K562 (cell line): Measurements from ENCODE around the gene SNX3. TPM values are rescaled to one million over a fixed set of nuclear protein-coding genes. Genes with fewer than 3 reads are reported as not detected.

Experiments
- ATAC-seq: fragments of 200-7000 bp; cut with Tn5 transposase; 3 replicates; pipeline ENCODE4 v1.9.1; 2020; ENCODE audit warnings: moderate library complexity
- BruUV-seq: library from RNA; stranded (reverse); fragments of 400-500 nt; replicated peaks from 2 replicates; lab custom pipeline; 2021; lab: Mats Ljungman, UMichigan
- CTCF ChIA-PET: fragments of 300-600 bp; formaldehyde crosslinking; extraction: SDS; loops from one replicate; lab custom pipeline; 2021; ENCODE audit warnings: low intra/inter-chr PET ratio; lab: Yijun Ruan, JAX
- POLR2A ChIA-PET: fragments of 300-600, 350-650 bp; sonication (Branson Sonifier 250); formaldehyde crosslinking; extraction: SDS; loops from one replicate; lab custom pipeline; 2021; ENCODE audit warnings: antibody characterized with exemption, inconsistent platforms; lab: Yijun Ruan, JAX
- DNase-seq, 4 experiments: peaks; one replicate each; pipeline versions ENCODE4 v3.0.0 to v3.0.0-alpha.2; 2011 to 2018; ENCODE audit warnings: low spot score in 3 of 4, mixed read lengths in 3 of 4; ENCODE audit errors: extremely low read depth in 1 of 4
- FAIRE-seq: peaks from 2 replicates; lab custom pipeline; 2011; peaks lifted over from hg19 to GRCh38; lab: Jason Lieb, UNC
- H2AFZ ChIP-seq: 2 replicates; pipeline ENCODE4 v1.6.0; 2011; ENCODE audit warnings: low read depth, low read length, control low read depth, inconsistent platforms
- H3K27ac ChIP-seq: fragments of 200-600 bp; 3 replicates; pipeline ENCODE4 v1.8.0; 2011; ENCODE audit warnings: low read depth, mild to moderate bottlenecking, control low read depth, inconsistent platforms, low read length, moderate library complexity, mixed read lengths; ENCODE audit errors: extremely low read depth
- H3K27me3 ChIP-seq, 2 experiments: fragments of 300-600 bp in 1 of 2; 2 replicates in 1 of 2; 3 replicates in 1 of 2; pipeline versions ENCODE4 v1.6.0 to v1.8.0; 2011; ENCODE audit warnings: inconsistent platforms in 2 of 2, low read length in 2 of 2, mild to moderate bottlenecking in 1 of 2, mixed read lengths in 1 of 2, moderate library complexity in 1 of 2; ENCODE audit not compliant: control insufficient read depth in 2 of 2, insufficient read depth in 2 of 2
- H3K36me3 ChIP-seq: fragments of 300-600 bp; 3 replicates; pipeline ENCODE4 v1.8.0; 2011; ENCODE audit warnings: mild to moderate bottlenecking, low read length, inconsistent platforms; ENCODE audit not compliant: control insufficient read depth, insufficient read depth
- H3K4me1 ChIP-seq, 2 experiments: fragments of 200-600 bp in 1 of 2; replicated peaks in 1 of 2; 2 replicates in 1 of 2; 3 replicates in 1 of 2; pipeline versions ENCODE4 v1.5.1 to v1.8.0; 2011; ENCODE audit warnings: inconsistent platforms in 2 of 2, low read length in 2 of 2, mild to moderate bottlenecking in 1 of 2, mixed read lengths in 1 of 2, moderate library complexity in 1 of 2; ENCODE audit not compliant: control insufficient read depth in 2 of 2, insufficient read depth in 2 of 2
- H3K4me2 ChIP-seq: 2 replicates; pipeline ENCODE4 v1.6.1; 2011; ENCODE audit warnings: low read length, control low read depth, inconsistent platforms, mixed read lengths; ENCODE audit not compliant: insufficient read depth
- H3K4me3 ChIP-seq: fragments of 200-600 bp; sonication (generic), shearing (Covaris generic); 2 replicates; pipeline ENCODE4 v1.5.1; 2016; ENCODE audit warnings: control low read depth, inconsistent platforms
- H3K79me2 ChIP-seq: fragments of 200-600 bp; 3 replicates; pipeline ENCODE4 v1.8.0; 2011; ENCODE audit warnings: low read length, inconsistent platforms; ENCODE audit not compliant: control insufficient read depth, insufficient read depth
- H3K9ac ChIP-seq, 2 experiments: 2 replicates each; pipeline versions ENCODE4 v1.6.0 to v1.6.1; 2011; ENCODE audit warnings: low read depth in 2 of 2, low read length in 2 of 2, control low read depth in 1 of 2, inconsistent platforms in 1 of 2, mild to moderate bottlenecking in 1 of 2, mixed read lengths in 1 of 2; ENCODE audit not compliant: insufficient read depth in 1 of 2
- H3K9me1 ChIP-seq: one replicate; pipeline ENCODE4 v1.6.0; 2011; ENCODE audit warnings: inconsistent platforms, mild to moderate bottlenecking, low read length, moderate library complexity; ENCODE audit not compliant: control insufficient read depth, insufficient read depth
- H3K9me3 ChIP-seq: replicated peaks from 2 replicates; pipeline ENCODE4 v1.5.1; 2011; ENCODE audit warnings: low read depth, low read length, inconsistent platforms; ENCODE audit not compliant: control insufficient read depth, insufficient read depth
- H4K20me1 ChIP-seq: replicated peaks from 2 replicates; pipeline ENCODE4 v1.6.1; 2011; ENCODE audit warnings: low read length, inconsistent platforms, mixed read lengths; ENCODE audit not compliant: control insufficient read depth, insufficient read depth
- CCAR2 ChIP-seq: fragments of 200-400 bp; formaldehyde crosslinking; IDR thresholded peaks from 2 replicates; pipeline ENCODE4 v1.6.1; 2017; ENCODE audit warnings: mild to moderate bottlenecking, low read depth, low read length
- CEBPB ChIP-seq: fragments of 450-650 bp; IDR thresholded peaks from 2 replicates; pipeline ENCODE4 v1.6.1; 2016; ENCODE audit warnings: missing genetic modification characterization, missing compliant biosample characterization
- CREB5 ChIP-seq: fragments of 250-450 bp; sonication (Bioruptor Pico); IDR thresholded peaks from 2 replicates; pipeline ENCODE4 v1.5.0; 2020; ENCODE audit warnings: mild to moderate bottlenecking
- DLX4 ChIP-seq: fragments of 250-450 bp; sonication (Bioruptor Pico); IDR thresholded peaks from 2 replicates; pipeline ENCODE4 v1.6.1; 2021; ENCODE audit warnings: mild to moderate bottlenecking
- DMBX1 ChIP-seq: fragments of 250-450 bp; sonication (Bioruptor Pico); IDR thresholded peaks from 2 replicates; pipeline ENCODE4 v1.8.0; 2022; ENCODE audit warnings: inconsistent platforms, mild to moderate bottlenecking, moderate library complexity, borderline replicate concordance
- LARP7 ChIP-seq: fragments of 450-650 bp; IDR thresholded peaks from 2 replicates; pipeline ENCODE4 v1.6.1; 2016
- MAZ ChIP-seq, 2 experiments: fragments of 450-650 bp in 1 of 2; sonication (generic) in 1 of 2; formaldehyde crosslinking; IDR thresholded peaks in 1 of 2; conservative IDR thresholded peaks in 1 of 2; 2 replicates each; pipeline versions ENCODE4 v1.4.0 to v1.5.0; 2020; ENCODE audit warnings: mild to moderate bottlenecking in 1 of 2, missing genetic modification reagents in 1 of 2
- MXI1 ChIP-seq: IDR thresholded peaks from 2 replicates; pipeline ENCODE4 v1.6.1; 2011; ENCODE audit warnings: low read depth, mild to moderate bottlenecking, improper control_type of control experiment, low read length
- NCOA1 ChIP-seq: fragments of 450-650 bp; IDR thresholded peaks from 2 replicates; pipeline ENCODE4 v1.6.1; 2016; ENCODE audit warnings: low read depth
- NFATC3 ChIP-seq: fragments of 450-650 bp; IDR thresholded peaks from 2 replicates; pipeline ENCODE4 v1.6.1; 2017; ENCODE audit warnings: mild to moderate bottlenecking
- PKNOX1 ChIP-seq: fragments of 450-650 bp; IDR thresholded peaks from 2 replicates; pipeline ENCODE4 v1.6.1; 2016
- PREB ChIP-seq: sonication (generic); formaldehyde crosslinking; IDR thresholded peaks from 2 replicates; pipeline ENCODE4 v1.8.1; 2023; ENCODE audit warnings: mild to moderate bottlenecking, missing genetic modification reagents
- RAD51 ChIP-seq: fragments of 450-650 bp; IDR thresholded peaks from 2 replicates; pipeline ENCODE4 v1.7.1; 2016; ENCODE audit warnings: low read depth, mild to moderate bottlenecking, borderline replicate concordance
- SIN3B ChIP-seq: fragments of 450-650 bp; IDR thresholded peaks from 2 replicates; pipeline ENCODE4 v1.6.1; 2017; ENCODE audit warnings: low read depth, mild to moderate bottlenecking, moderate library complexity
- SUPT5H ChIP-seq: fragments of 450-650 bp; IDR thresholded peaks from 2 replicates; pipeline ENCODE4 v1.6.1; 2016
- THAP7 ChIP-seq: fragments of 250-450 bp; sonication (Bioruptor Pico); IDR thresholded peaks from 2 replicates; pipeline ENCODE4 v1.5.0; 2021
- ZNF263 ChIP-seq: sonication (generic); formaldehyde crosslinking; IDR thresholded peaks from 2 replicates; pipeline ENCODE4 v1.8.0; 2022; ENCODE audit warnings: mild to moderate bottlenecking, missing genetic modification reagents, borderline replicate concordance
- ZNF507 ChIP-seq: conservative IDR thresholded peaks from 2 replicates; pipeline ENCODE4 v1.6.1; 2017; ENCODE audit warnings: missing genetic modification characterization, missing compliant biosample characterization
- ZNF583 ChIP-seq: fragments of 250-450 bp; sonication (Bioruptor Pico); IDR thresholded peaks from 2 replicates; pipeline ENCODE4 v1.4.0; 2020
- ZNF699 ChIP-seq: fragments of 250-450 bp; sonication (Bioruptor Pico); IDR thresholded peaks from 2 replicates; pipeline ENCODE4 v1.8.0; 2021; ENCODE audit warnings: mild to moderate bottlenecking, moderate library complexity; ENCODE audit not compliant: insufficient replicate concordance
- WGBS: fragments of 100-300 bp; shearing (Covaris generic); methylation state at CpG from one replicate; pipeline ENCODE4 v1.1.6; 2016; ENCODE audit warnings: low coverage, mixed read lengths; ENCODE audit not compliant: insufficient coverage; ENCODE audit errors: missing lambda C conversion rate; 5-methylcytosine and 5-hydroxymethylcytosine counted together
- in situ Hi-C: fragments of 300-500 bp; cut with MboI; formaldehyde crosslinking; loops from 4 replicates; pipeline ENCODE4 v1.15.0; 2018; ENCODE audit warnings: inconsistent platforms, mixed read lengths
- intact Hi-C: fragments of 100-400 bp; cut with micrococcal nuclease; formaldehyde crosslinking; loops from 2 replicates; pipeline ENCODE4 v1.14.2; 2022
- polyA plus RNA-seq, 8 experiments: library from polyadenylated mRNA; depleted of rRNA in 4 of 8; stranded (reverse) in 5 of 8; unstranded in 3 of 8; fragments of >200 nt; fragmentation: Nextera tagmentation in 2 of 8; fragmentation: Illumina TruSeq in 1 of 8; extraction: Ambion mirVana in 2 of 8; extraction: Trizol in 1 of 8; gene quantifications; 2 replicates each; pipeline versions ENCODE4 v1.2.1 to v1.2.3, GENCODE V29; 2011 to 2014; ENCODE audit warnings: inconsistent platforms in 1 of 8, missing spikeins in 1 of 8
- total RNA-seq, 7 experiments: library from RNA; depleted of rRNA in 6 of 7; stranded (reverse); fragments of >200 nt in 6 of 7; fragmentation: Illumina TruSeq in 2 of 7; extraction: Trizol in 2 of 7; gene quantifications; 2 replicates each; pipeline versions ENCODE4 v1.2.1 to v1.2.3, GENCODE V29; 2011 to 2021; ENCODE audit warnings: low replicate concordance in 1 of 7

SNX3 gene
- total and polyA plus RNA-seq, 9 of the 15 experiments (the other 6 are each of a cell fraction or from before 2014, with no cell fraction given), result 48.9 to 410 (median 159) TPM

GRCh38 chr6:108251252-108251651, 9.6 kb downstream of the SNX3 start:
- TF ChIP-seq MAZ (CRISPR knock-in tag; conservative IDR thresholded peaks at IDR 0.05 in 1 of 2, IDR thresholded peaks at IDR 0.05 in 1 of 2), result no peak
- TF ChIP-seq ZNF263 (CRISPR knock-in tag), result no peak
- TF ChIP-seq NCOA1, result no peak
- no peak for TF ChIP-seq PKNOX1
- no peak for TF ChIP-seq RAD51
- TF ChIP-seq SIN3B, result no peak
- TF ChIP-seq PREB (CRISPR knock-in tag), result no peak
- TF ChIP-seq THAP7 (CRISPR knock-in tag), result no peak
- no peak for TF ChIP-seq NFATC3
- TF ChIP-seq DMBX1, result no peak
- TF ChIP-seq ZNF699, result no peak
- TF ChIP-seq ZNF507 (tag), result no peak
- no peak for TF ChIP-seq CREB5 (CRISPR knock-in tag)
- TF ChIP-seq DLX4 (CRISPR knock-in tag), result no peak
- no peak for TF ChIP-seq SUPT5H
- no peak for TF ChIP-seq ZNF583 (CRISPR knock-in tag)
- TF ChIP-seq CCAR2, result no peak
- TF ChIP-seq CEBPB (tag), result no peak
- TF ChIP-seq LARP7, result no peak
- TF ChIP-seq MXI1, result no peak
- Histone ChIP-seq H3K79me2 (peaks cover 98% of the 10 kb centered on the region), H3K27me3 (no peaks in the 10 kb centered on the region), H2AFZ (no peak overlapping the region), H4K20me1 (peaks cover 8% of the 10 kb centered on the region), H3K36me3 (peaks cover 63% of the 10 kb centered on the region; the same call in 2 of the 3 replicates), H3K4me2 (no peak overlapping the region), H3K9me3 (no peaks in the 10 kb centered on the region), H3K4me3 (no peak overlapping the region), H3K9ac (no peak overlapping the region), H3K9me1 (no peaks in the 10 kb centered on the region), H3K4me1 (peaks cover 3 to 7% of the 10 kb centered on the region in 2 experiments; a peak in 3 of 5 replicates), H3K27ac (no peak overlapping the region)
- ChIA-PET POLR2A (interaction anchor here (0.6 to 2.6 kb wide), 4 partner anchors 9 to 260 kb away, joined by 3 to 12 read pairs (median 4); partner anchors contain the start of gene SNX3), CTCF (no interaction called here)
- WGBS, result 82% methylated on average over 2 of the region's 2 CpGs
- ATAC-seq (no peak), DNase-seq (no peak), FAIRE-seq (no peak)
- in situ Hi-C loops (no loop called here), intact Hi-C loops (loop anchor here (5.0 to 10.0 kb wide), 2 partner anchors 74 to 136 kb away; no protein-coding TSS in a partner anchor)
- no TSS peak for BruUV-seq
